DOHH2 (cell line): ENCODE data around the gene KLHDC7A.

Source experiments
- CTCF ChIP-seq: fragments of 200-600 bp; sonication (generic); IDR thresholded peaks from one replicate; pipeline ENCODE4 v1.5.1; 2014; ENCODE audit warnings: antibody characterized with exemption, mild to moderate bottlenecking, low read depth, low read length; ENCODE audit not compliant: poor library complexity, severe bottlenecking
- EZH2phosphoT487 ChIP-seq: fragments of 200-600 bp; sonication (generic); IDR thresholded peaks from 2 replicates; pipeline ENCODE4 v1.6.1; 2017; ENCODE audit warnings: borderline replicate concordance, mild to moderate bottlenecking, antibody characterized with exemption, low read length, moderate library complexity, mixed read lengths

- TF ChIP-seq CTCF (no peak), EZH2phosphoT487 (no peak)
These were observed 50.7 kb downstream of the KLHDC7A start for GRCh38 chr1:18531503-18531845.
